PC-9 (cell line): ENCODE data around the gene BAIAP2.

Experiments
- EZH2 ChIP-seq: fragments of 200-600 bp; sonication (generic); IDR thresholded peaks from 2 replicates; pipeline ENCODE4 v1.8.0; 2017; ENCODE audit warnings: antibody characterized with exemption, low read depth
- TF ChIP-seq, protein P1 (sequence below): fragments of 200-600 bp; sonication (generic); conservative IDR thresholded peaks from 2 replicates; pipeline ENCODE4 v1.6.1; 2017; ENCODE audit warnings: mixed run types, antibody characterized with exemption, mild to moderate bottlenecking, moderate library complexity

DNA sequence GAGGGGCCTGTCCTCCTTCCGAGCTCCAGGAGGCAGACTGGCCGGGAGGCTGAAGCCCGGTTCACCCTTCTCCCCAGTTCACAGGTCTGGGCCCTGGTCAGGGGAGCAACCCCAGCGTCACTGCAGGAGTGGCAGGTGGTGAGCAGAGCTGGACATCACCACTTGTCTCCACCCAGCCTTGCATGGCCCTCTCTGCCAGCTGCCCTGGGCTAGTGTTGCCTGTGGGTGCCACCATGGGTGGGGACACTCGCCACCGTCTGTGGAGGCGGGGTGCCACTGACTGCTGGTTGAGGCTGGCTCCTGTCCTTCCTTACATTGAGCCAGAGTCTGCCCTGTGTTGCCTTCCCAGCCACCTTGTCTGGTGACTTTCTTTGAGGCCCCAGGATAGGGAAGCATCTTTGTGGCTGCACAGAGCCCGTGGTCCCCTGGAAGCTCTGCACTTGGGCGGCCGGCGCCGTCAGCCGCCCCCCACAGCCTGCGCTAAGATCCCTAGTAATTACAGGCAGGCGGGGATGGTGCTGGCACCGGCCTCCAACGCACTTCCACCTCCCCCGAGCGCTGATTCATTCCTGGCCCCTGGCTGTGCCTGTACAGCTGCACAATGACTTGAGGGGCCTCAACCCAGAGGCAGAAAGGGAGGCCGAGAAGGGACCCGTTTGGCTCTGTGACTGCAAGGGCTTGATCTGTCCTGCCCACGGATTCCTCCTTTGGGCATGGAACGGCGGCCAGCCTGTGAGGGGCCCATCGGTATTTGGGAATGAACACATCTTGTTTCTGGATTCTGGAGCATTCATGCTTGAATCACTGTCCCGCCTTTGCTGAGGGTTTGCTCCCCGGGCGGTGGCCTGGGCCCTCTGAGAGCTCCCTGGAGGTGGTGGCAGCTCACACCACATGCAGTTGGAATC, 5.2 kb downstream of the BAIAP2 start:
- no peak for TF ChIP-seq EZH2
- TF ChIP-seq, protein P1, sequence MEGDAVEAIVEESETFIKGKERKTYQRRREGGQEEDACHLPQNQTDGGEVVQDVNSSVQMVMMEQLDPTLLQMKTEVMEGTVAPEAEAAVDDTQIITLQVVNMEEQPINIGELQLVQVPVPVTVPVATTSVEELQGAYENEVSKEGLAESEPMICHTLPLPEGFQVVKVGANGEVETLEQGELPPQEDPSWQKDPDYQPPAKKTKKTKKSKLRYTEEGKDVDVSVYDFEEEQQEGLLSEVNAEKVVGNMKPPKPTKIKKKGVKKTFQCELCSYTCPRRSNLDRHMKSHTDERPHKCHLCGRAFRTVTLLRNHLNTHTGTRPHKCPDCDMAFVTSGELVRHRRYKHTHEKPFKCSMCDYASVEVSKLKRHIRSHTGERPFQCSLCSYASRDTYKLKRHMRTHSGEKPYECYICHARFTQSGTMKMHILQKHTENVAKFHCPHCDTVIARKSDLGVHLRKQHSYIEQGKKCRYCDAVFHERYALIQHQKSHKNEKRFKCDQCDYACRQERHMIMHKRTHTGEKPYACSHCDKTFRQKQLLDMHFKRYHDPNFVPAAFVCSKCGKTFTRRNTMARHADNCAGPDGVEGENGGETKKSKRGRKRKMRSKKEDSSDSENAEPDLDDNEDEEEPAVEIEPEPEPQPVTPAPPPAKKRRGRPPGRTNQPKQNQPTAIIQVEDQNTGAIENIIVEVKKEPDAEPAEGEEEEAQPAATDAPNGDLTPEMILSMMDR, result no peak
